Keratinocyte (primary cell): ENCODE results near the gene DENND1A. TPM values are rescaled to one million over a fixed set of nuclear protein-coding genes. Genes with fewer than 3 reads are reported as not detected.

ENCODE experiments used
- DNase-seq: peaks from one replicate; pipeline ENCODE4 v3.0.0-alpha.2; 2011; ENCODE audit warnings: low read depth, missing footprints, low spot score
- FAIRE-seq: peaks from 2 replicates; lab custom pipeline; 2011; peaks lifted over from hg19 to GRCh38; lab: Jason Lieb, UNC
- H2AFZ ChIP-seq: 2 replicates; pipeline ENCODE4 v1.6.0; 2012; ENCODE audit warnings: low read length, control low read depth, inconsistent platforms; ENCODE audit not compliant: control insufficient read depth
- H3K27ac ChIP-seq: 2 replicates; pipeline ENCODE4 v1.5.1; 2011; ENCODE audit warnings: low read length; ENCODE audit not compliant: control insufficient read depth, insufficient read depth
- H3K27me3 ChIP-seq: 3 replicates; pipeline ENCODE4 v1.6.0; 2011; ENCODE audit warnings: low read length; ENCODE audit not compliant: control insufficient read depth, insufficient read depth; ENCODE audit errors: extremely low read depth
- H3K36me3 ChIP-seq, 2 experiments: 2 replicates in 1 of 2; 3 replicates in 1 of 2; pipeline ENCODE4 v1.5.1; 2011; ENCODE audit warnings: low read length in 2 of 2, mild to moderate bottlenecking in 1 of 2; ENCODE audit not compliant: control insufficient read depth in 2 of 2, insufficient read depth in 2 of 2; ENCODE audit errors: extremely low read depth in 1 of 2
- H3K4me1 ChIP-seq: 3 replicates; pipeline ENCODE4 v1.5.1; 2011; ENCODE audit warnings: low read length; ENCODE audit not compliant: control insufficient read depth, insufficient read depth; ENCODE audit errors: extremely low read depth
- H3K4me2 ChIP-seq: 3 replicates; pipeline ENCODE4 v1.6.0; 2011; ENCODE audit warnings: low read depth, low read length; ENCODE audit not compliant: control insufficient read depth, insufficient read depth; ENCODE audit errors: extremely low read depth
- H3K4me3 ChIP-seq, 3 experiments: fragments of 200-600 bp in 1 of 3; sonication (generic) in 1 of 3; 2 replicates in 2 of 3; 3 replicates in 1 of 3; pipeline ENCODE4 v1.5.1; 2011 to 2016; ENCODE audit warnings: low read length in 3 of 3, mild to moderate bottlenecking in 3 of 3, control low read depth in 2 of 3, inconsistent platforms in 1 of 3, low read depth in 1 of 3, mixed read lengths in 1 of 3, mixed run types in 1 of 3, moderate library complexity in 1 of 3; ENCODE audit not compliant: control insufficient read depth in 2 of 3, insufficient read depth in 2 of 3; ENCODE audit errors: extremely low read depth in 1 of 3
- H3K79me2 ChIP-seq: 2 replicates; pipeline ENCODE4 v1.6.0; 2012; ENCODE audit warnings: low read length; ENCODE audit not compliant: control insufficient read depth, insufficient read depth
- H3K9ac ChIP-seq: 3 replicates; pipeline ENCODE4 v1.6.0; 2011; ENCODE audit warnings: low read length; ENCODE audit not compliant: control insufficient read depth, insufficient read depth; ENCODE audit errors: extremely low read depth
- H3K9me1 ChIP-seq: 3 replicates; pipeline ENCODE4 v1.6.0; 2011; ENCODE audit warnings: low read length; ENCODE audit not compliant: control insufficient read depth, insufficient read depth; ENCODE audit errors: extremely low read depth
- H3K9me3 ChIP-seq: 2 replicates; pipeline ENCODE4 v1.5.1; 2012; ENCODE audit warnings: low read depth, low read length; ENCODE audit not compliant: control insufficient read depth
- H4K20me1 ChIP-seq: 3 replicates; pipeline ENCODE4 v1.6.0; 2011; ENCODE audit warnings: low read length; ENCODE audit not compliant: control insufficient read depth, insufficient read depth; ENCODE audit errors: extremely low read depth
- EZH2 ChIP-seq: IDR thresholded peaks from one replicate; pipeline ENCODE4 v1.6.1; 2012; ENCODE audit warnings: inconsistent platforms, mild to moderate bottlenecking, low read length, moderate library complexity
- dilution Hi-C: fragments of 300-500 bp; cut with MboI; formaldehyde crosslinking; loops from one replicate; pipeline ENCODE4 v1.7.0; 2020; ENCODE audit warnings: low sequenced_read_pairs; ENCODE audit not compliant: extremely low pct_ligation_motif_present
- polyA plus RNA-seq, 5 experiments: library from polyadenylated mRNA; depleted of rRNA in 3 of 5; stranded (reverse) in 3 of 5; stranded (forward) in 1 of 5; unstranded in 1 of 5; fragments of >200 nt; gene quantifications; 1 replicate in 1 of 5; 2 replicates in 3 of 5; 3 replicates in 1 of 5; pipeline versions ENCODE4 v1.2.1 to v1.2.3, GENCODE V29; 2011 to 2012; ENCODE audit warnings: missing spikeins in 2 of 5, low read depth in 1 of 5, low replicate concordance in 1 of 5
- TF ChIP-seq, protein P1 (sequence below), 3 experiments: IDR thresholded peaks in 1 of 3; conservative IDR thresholded peaks in 1 of 3; optimal IDR thresholded peaks in 1 of 3; 2 replicates in 2 of 3; 3 replicates in 1 of 3; pipeline versions ENCODE3 to v1.5.1; 2011; ENCODE audit warnings: low read length in 3 of 3, mild to moderate bottlenecking in 3 of 3, moderate library complexity in 2 of 3, control low read depth in 1 of 3, inconsistent platforms in 1 of 3; ENCODE audit not compliant: insufficient read depth in 2 of 3; ENCODE audit errors: extremely low read depth in 1 of 3

Gene DENND1A
- polyA plus RNA-seq, 1 donor (not counting 4 experiments of a cell fraction or from before 2014, with no cell fraction given): 13.0 TPM

DNA sequence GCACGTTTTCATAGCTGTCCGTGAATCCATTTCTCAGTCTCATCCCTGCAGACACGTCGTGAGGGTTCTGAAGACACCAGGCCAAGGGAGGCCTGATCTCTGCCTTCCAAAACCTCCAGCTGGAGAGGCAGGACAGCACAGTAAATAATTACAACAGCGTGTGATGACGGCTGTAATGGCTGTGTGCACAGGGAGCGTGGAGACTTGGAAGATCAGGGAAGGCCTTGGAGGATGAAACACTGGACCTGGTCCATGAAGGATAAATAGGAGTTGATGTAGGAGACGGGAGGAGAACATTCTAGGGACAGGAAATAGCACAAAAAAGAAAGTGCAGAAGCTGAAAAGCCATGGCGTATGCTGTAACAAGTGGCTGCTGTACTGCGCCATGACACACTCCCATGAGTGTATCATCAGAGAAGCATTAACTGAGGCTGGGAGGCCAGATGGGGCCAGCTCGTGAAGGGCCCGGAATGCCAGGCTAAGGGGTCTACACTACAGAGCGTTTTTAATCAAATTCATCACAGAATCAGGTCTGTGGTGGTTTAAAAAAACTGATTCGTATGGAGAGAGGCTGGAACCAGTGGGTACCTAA is 476.8 kb downstream of the DENND1A start:
- no peaks in the 10 kb centered on the region for H3K9me3 ChIP-seq
- H3K36me3 ChIP-seq: no peaks in the 10 kb centered on the region
- no peak overlapping the region for H3K27ac ChIP-seq
- FAIRE-seq: no peak
- no peak overlapping the region for H2AFZ ChIP-seq
- no peak overlapping the region for H3K4me3 ChIP-seq
- DNase-seq: no peak
- no peaks in the 10 kb centered on the region for H3K27me3 ChIP-seq
- no peaks in the 10 kb centered on the region for H3K9me1 ChIP-seq
- TF ChIP-seq, protein P1, sequence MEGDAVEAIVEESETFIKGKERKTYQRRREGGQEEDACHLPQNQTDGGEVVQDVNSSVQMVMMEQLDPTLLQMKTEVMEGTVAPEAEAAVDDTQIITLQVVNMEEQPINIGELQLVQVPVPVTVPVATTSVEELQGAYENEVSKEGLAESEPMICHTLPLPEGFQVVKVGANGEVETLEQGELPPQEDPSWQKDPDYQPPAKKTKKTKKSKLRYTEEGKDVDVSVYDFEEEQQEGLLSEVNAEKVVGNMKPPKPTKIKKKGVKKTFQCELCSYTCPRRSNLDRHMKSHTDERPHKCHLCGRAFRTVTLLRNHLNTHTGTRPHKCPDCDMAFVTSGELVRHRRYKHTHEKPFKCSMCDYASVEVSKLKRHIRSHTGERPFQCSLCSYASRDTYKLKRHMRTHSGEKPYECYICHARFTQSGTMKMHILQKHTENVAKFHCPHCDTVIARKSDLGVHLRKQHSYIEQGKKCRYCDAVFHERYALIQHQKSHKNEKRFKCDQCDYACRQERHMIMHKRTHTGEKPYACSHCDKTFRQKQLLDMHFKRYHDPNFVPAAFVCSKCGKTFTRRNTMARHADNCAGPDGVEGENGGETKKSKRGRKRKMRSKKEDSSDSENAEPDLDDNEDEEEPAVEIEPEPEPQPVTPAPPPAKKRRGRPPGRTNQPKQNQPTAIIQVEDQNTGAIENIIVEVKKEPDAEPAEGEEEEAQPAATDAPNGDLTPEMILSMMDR (optimal IDR thresholded peaks at IDR 0.05 in 1 of 3, IDR thresholded peaks at IDR 0.05 in 1 of 3, conservative IDR thresholded peaks at IDR 0.05 in 1 of 3; ENCODE audit: extremely low read depth in 1 of 3, insufficient read depth in 2 of 3, low read length in 3 of 3): no peak
- no peak for TF ChIP-seq EZH2
- H3K4me2 ChIP-seq: no peak overlapping the region
- H3K9ac ChIP-seq: no peak overlapping the region
- no peaks in the 10 kb centered on the region for H3K4me1 ChIP-seq
- H3K79me2 ChIP-seq: no peaks in the 10 kb centered on the region
- no peaks in the 10 kb centered on the region for H4K20me1 ChIP-seq
- dilution Hi-C loops: no loop called here

DNA sequence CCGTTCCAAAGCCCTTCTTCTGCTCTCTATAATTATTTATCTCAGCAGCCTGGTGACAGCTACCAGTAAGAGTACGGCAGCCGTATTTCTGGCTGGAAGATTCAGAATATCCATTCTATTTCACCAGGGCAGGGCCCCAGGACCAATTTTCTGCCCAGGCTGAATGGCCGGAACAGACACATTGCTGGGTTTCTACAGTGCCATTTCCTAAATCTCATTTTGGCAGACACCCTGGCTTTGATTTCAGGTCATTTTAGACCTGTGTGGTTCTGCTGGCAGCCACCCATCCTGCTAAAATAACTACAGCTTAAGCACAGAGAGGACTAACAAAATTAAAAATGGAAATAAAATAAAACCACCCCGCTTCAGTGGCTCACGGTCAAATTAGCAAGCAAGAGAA is 478.9 kb downstream of the DENND1A start:
- no peaks in the 10 kb centered on the region for H3K36me3 ChIP-seq
- H3K9ac ChIP-seq: no peak overlapping the region
- no peak overlapping the region for H3K4me2 ChIP-seq
- no peak overlapping the region for H3K27ac ChIP-seq
- no peak overlapping the region for H3K4me3 ChIP-seq
- no peak overlapping the region for H2AFZ ChIP-seq
- DNase-seq: no peak
- H3K79me2 ChIP-seq: no peaks in the 10 kb centered on the region
- dilution Hi-C loops: no loop called here
- H4K20me1 ChIP-seq: no peaks in the 10 kb centered on the region
- no peak for FAIRE-seq
- no peaks in the 10 kb centered on the region for H3K9me3 ChIP-seq
- H3K27me3 ChIP-seq: no peaks in the 10 kb centered on the region
- no peaks in the 10 kb centered on the region for H3K9me1 ChIP-seq
- H3K4me1 ChIP-seq: no peaks in the 10 kb centered on the region
- TF ChIP-seq, protein P1 (optimal IDR thresholded peaks at IDR 0.05 in 1 of 3, IDR thresholded peaks at IDR 0.05 in 1 of 3, conservative IDR thresholded peaks at IDR 0.05 in 1 of 3; ENCODE audit: extremely low read depth in 1 of 3, insufficient read depth in 2 of 3, low read length in 3 of 3): no peak
- no peak for TF ChIP-seq EZH2
